Activated CD8-positive, alpha-beta memory T cell treated with anti-CD3 and anti-CD28 coated beads for 24 hours (primary cell): ENCODE data around the gene ELMO1.

ENCODE experiments used
- DNase-seq: peaks from one replicate; pipeline ENCODE4 v3.0.0-alpha.2; 2020

ELMO1 gene, protein sequence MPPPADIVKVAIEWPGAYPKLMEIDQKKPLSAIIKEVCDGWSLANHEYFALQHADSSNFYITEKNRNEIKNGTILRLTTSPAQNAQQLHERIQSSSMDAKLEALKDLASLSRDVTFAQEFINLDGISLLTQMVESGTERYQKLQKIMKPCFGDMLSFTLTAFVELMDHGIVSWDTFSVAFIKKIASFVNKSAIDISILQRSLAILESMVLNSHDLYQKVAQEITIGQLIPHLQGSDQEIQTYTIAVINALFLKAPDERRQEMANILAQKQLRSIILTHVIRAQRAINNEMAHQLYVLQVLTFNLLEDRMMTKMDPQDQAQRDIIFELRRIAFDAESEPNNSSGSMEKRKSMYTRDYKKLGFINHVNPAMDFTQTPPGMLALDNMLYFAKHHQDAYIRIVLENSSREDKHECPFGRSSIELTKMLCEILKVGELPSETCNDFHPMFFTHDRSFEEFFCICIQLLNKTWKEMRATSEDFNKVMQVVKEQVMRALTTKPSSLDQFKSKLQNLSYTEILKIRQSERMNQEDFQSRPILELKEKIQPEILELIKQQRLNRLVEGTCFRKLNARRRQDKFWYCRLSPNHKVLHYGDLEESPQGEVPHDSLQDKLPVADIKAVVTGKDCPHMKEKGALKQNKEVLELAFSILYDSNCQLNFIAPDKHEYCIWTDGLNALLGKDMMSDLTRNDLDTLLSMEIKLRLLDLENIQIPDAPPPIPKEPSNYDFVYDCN

GRCh38 chr7:37448636-37449361 is at the start of gene ELMO1:
ELMO1 (minus strand) TSS chr7:37448864; CDS start chr7:37342690, 106,174 bp downstream.
- peak; percentile 89 for DNase-seq

GRCh38 chr7:37497576-37497975 is 48.9 kb upstream of the ELMO1 start:
- DNase-seq: no peak

DNA sequence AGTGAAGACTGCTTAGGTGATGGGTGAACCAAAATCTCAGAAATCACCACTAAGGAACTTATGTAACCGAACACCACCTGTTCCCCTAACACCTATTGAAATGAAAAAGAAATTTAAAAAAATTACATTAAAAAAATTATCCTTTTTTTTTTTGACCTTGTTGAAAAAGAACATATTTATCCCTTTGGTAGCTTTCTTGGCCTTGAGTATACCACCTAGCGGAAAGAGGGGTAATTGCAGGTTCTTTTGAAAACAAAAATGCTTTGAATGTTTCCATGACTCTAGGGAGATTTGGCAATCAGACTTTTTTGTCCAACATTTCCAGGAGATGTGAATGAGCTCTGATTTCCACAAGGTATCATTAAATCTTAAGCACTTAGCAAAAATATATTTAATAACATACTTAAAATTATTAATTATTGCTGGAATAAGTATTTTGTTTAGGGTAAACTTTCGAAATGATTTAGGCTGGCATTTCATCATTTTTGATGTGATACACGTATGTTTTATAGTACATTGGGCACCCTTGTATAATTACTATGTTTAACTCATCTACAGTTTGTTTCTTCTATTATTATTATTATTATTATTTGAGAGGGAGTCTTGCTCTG is 47.0 kb upstream of the ELMO1 start:
- DNase-seq: no peak

DNA sequence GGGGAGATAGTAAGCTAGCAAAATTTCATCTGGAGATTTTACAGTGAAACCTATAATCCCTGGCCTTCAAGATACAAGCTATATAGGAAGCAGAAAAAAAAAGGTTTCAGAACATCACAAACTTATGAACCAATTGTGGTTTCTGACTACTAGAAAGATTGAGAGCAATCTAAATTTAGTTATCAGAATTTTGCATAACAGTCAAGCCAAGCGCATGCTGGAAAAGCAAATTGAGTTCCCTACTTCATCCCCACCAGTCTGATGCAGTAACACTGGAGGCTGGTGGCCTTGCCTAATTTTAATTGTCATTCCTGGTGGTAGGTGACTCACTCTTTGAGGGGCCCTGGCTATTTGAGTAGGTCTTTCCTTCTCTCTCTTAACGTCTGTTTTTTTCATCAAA is 46.3 kb upstream of the ELMO1 start:
- DNase-seq: no peak

DNA sequence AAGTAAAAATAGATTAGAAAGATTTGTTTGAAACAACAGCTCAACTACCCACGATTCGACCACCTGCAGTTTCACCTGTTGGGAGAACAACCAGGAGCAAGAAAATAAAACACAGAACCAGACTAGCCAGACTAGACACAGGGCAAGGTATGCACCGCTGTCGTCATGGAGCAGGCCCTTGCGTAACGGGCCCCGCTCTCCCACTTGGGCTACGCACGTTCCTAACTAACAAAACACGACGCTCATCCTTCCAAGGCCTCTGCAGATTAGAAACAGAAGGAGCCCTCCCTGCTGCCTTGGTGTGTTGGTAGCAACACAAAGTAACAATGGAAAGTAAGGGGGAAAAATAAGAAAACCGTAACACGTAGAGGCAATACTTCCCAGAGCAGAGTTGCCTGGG is 45.1 kb upstream of the ELMO1 start:
- DNase-seq: no peak

- no peak for DNase-seq
Measured at GRCh38 chr7:37493123-37493522, 44.5 kb upstream of the ELMO1 start.

GRCh38 chr7:37491919-37492694 is 43.4 kb upstream of the ELMO1 start:
- no peak for DNase-seq

- no peak for DNase-seq
Measured at GRCh38 chr7:37489703-37490102, 41.0 kb upstream of the ELMO1 start.

GRCh38 chr7:37488163-37488764 is 39.6 kb upstream of the ELMO1 start:
- DNase-seq: no peak

DNA sequence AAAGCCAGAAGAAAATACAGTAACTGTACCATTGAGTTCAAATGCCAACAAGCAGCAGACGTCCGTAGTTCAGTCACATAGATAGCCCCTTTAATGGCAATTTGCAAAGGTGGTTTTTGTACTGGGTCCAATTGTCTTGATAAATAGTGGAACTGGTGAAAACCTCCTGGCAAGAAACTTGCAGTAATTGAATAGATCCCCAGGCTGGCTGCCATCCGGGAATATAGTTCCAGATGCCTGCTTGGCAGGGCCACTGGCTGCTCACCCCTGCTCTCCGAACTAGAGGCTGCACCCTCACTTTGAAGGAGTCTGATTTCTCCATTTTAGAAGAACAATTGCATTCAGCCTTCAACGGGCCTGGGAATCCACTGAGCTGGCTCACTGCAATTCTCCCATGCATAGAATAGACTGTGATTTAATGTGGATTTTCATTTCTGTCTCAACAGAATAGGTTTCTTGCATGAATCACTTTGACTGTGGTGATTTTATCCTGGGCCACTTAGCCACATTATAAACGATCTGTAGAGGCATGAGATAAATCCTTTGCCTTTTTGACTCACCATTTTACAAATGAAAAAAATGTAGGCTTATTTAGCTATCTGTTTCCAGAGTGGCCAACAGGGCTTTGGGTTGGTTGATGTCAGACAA is 35.9 kb upstream of the ELMO1 start:
- no peak for DNase-seq

- DNase-seq: no peak
Measured at GRCh38 chr7:37483627-37484026, 35.0 kb upstream of the ELMO1 start.

- no peak for DNase-seq
Measured at GRCh38 chr7:37482953-37483352, 34.3 kb upstream of the ELMO1 start.

DNA sequence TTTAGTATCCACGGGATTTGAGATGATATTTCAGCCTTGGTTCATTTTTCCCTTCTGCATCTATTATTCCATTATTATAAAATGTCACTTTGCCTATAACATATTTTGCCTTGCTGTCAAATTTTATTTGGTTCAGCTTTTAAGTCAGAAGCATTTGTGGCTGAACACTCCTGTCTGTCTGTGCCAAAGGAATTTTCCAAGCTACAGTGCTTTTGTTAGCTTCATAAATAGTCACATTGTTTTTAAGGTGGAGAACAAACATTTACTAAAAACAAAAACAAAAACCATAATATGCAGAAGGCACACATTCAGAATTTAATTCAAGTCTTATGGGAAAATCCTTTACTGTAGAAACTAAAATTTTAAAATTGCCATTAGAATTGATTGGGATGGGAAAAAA is 33.8 kb upstream of the ELMO1 start:
- no peak for DNase-seq

GRCh38 chr7:37481722-37482288 is 33.1 kb upstream of the ELMO1 start:
- no peak for DNase-seq

GRCh38 chr7:37481154-37481553 is 32.5 kb upstream of the ELMO1 start:
- DNase-seq: no peak

DNA sequence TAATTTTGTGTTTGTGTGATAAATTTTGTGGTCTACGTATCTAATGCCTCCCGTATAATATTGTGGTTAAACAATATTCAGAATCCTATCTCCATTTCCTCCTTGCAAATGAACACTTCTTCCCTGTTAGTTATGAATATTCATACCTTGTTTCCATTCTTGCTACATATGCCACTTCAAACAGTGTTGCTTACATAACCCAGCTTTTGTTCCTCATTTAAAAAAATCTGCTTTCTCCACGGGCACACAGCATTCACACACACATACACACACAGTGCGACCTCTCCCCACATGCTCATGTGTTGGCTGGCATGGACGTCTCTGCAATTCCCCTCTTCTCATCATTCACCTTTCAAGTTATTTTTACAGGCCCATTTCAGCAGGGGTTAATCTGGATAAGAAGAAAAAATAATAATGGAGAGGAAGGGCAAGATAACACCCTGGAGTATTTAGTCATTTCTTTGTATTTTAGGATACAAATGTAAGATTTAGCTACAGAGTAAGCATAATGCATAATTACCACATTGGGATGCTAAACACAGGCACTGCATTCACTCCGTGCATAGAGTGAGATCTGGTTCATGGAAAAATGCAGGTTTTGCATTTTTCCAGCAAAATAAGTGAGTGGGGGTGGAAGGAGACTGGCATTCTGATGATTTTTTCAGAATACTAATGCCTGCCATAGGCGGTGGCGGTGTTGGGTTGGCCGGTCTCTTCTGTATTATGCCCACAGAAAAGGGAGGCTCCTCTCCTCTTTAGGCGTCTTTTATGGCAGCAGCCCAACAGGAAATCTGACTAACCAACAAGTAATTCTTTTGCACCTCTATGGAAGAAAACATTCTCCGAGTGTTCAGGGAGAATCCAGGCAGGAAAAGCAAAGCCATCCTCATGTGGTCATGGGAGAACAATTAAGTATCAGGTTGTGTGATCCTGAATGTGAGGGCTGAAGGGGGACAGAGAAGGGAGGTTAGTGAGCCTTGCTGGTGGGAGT is 31.7 kb upstream of the ELMO1 start:
- no peak for DNase-seq

DNA sequence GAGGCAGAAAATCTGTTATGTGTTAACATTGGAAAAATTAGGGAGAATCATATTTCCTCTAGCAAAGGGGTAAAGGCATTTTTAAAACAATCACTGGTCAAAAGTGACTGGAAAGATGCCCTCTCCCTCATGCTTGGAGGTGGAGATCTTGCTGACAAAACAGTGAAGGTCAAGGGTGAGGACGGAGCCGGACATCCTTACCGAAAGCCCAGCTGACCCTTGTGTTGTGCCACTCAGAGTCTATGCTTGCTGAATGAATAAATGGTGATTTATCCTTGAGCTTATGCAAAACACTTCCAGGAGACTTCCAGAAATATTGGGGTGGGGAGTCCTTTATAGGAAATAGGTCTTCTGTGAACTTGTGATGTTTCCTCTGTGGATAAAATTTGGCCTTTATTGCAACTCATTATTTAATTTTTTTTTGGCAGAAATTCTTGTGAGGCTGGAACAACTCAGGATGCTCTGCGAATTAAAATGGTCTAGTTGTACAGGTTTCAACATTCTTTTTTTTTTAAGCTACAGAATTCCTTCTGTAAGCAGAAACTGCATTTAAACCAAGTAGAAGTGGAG is 28.3 kb upstream of the ELMO1 start:
- no peak for DNase-seq

DNA sequence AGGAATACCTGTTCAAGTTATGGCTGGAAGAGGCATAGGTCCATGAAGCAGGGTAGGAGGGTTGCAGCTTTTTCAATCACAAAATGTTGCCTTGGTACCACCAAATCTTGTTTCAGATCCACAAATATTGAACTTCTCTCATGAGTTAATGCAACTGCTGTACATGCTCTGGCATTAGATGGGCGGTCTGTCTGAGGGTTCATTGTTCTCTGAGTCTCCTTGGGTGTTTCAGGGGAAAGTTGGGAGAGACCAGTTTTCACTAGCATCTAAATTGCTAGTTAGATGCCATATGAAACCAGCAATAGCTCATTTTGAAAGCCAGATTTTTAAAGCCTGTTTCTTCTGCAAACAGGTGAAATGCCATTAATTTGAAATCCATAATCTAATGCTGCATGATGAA is 27.8 kb upstream of the ELMO1 start:
- DNase-seq: no peak

- no peak for DNase-seq
Measured at GRCh38 chr7:37475646-37476045, 27.0 kb upstream of the ELMO1 start.
